ENCODE data around the gene ZNF296.
A peak's percentile ranks its signal among the peaks of the same experiment; 100 is the strongest.
"Not testable (repeated sequence)": the region's sequence is repeated elsewhere in the genome, so short reads cannot be mapped to it uniquely, and the experiment has no call there.

Gene ZNF296

GRCh38 chr19:45076029-45076850 lies at the start of gene ZNF296:
Gene ZNF296, minus strand, starts transcription at chr19:45076478. Its CDS starts 105 bp downstream, at chr19:45076373.
- peak; percentile 86 for DNase-seq (ENCODE audit: low read depth)

GRCh38 chr19:45125360-45125759 lies 49.1 kb upstream of the ZNF296 start:
- no peak for DNase-seq (ENCODE audit: low read depth)

- DNase-seq (ENCODE audit: low read depth) = no peak
Measured at GRCh38 chr19:45124021-45124420, 47.7 kb upstream of the ZNF296 start.

- no peak for DNase-seq (ENCODE audit: low read depth)
Measured at GRCh38 chr19:45123440-45123850, 47.2 kb upstream of the ZNF296 start.

GRCh38 chr19:45122832-45123231 lies 46.6 kb upstream of the ZNF296 start:
- no peak for DNase-seq (ENCODE audit: low read depth)

GRCh38 chr19:45121827-45122345 lies 45.6 kb upstream of the ZNF296 start:
- DNase-seq (ENCODE audit: low read depth) = no peak

- DNase-seq (ENCODE audit: low read depth) = no peak
Measured at GRCh38 chr19:45119582-45119981, 43.3 kb upstream of the ZNF296 start.

GRCh38 chr19:45118591-45119355 lies 42.5 kb upstream of the ZNF296 start:
- DNase-seq (ENCODE audit: low read depth) = not testable (repeated sequence)

- no peak for DNase-seq (ENCODE audit: low read depth)
Measured at GRCh38 chr19:45118106-45118505, 41.8 kb upstream of the ZNF296 start.

GRCh38 chr19:45117671-45118070 lies 41.4 kb upstream of the ZNF296 start:
- no peak for DNase-seq (ENCODE audit: low read depth)

- peak; percentile 69 for DNase-seq (ENCODE audit: low read depth)
Measured at GRCh38 chr19:45117167-45117594, 40.9 kb upstream of the ZNF296 start.

- DNase-seq (ENCODE audit: low read depth) = no peak
Measured at GRCh38 chr19:45115809-45116615, 39.7 kb upstream of the ZNF296 start.

GRCh38 chr19:45114116-45114515 lies 37.8 kb upstream of the ZNF296 start:
- no peak for DNase-seq (ENCODE audit: low read depth)

- DNase-seq (ENCODE audit: low read depth) = no peak
Measured at GRCh38 chr19:45113628-45114027, 37.4 kb upstream of the ZNF296 start.

- DNase-seq (ENCODE audit: low read depth) = no peak
Measured at GRCh38 chr19:45112111-45112827, 36.0 kb upstream of the ZNF296 start.

GRCh38 chr19:45110851-45111266 lies 34.6 kb upstream of the ZNF296 start:
- DNase-seq (ENCODE audit: low read depth) = no peak

GRCh38 chr19:45107621-45108150 lies 31.4 kb upstream of the ZNF296 start:
- no peak for DNase-seq (ENCODE audit: low read depth)

- not testable (repeated sequence) for DNase-seq (ENCODE audit: low read depth)
Measured at GRCh38 chr19:45106363-45106762, 30.1 kb upstream of the ZNF296 start.

- no peak for DNase-seq (ENCODE audit: low read depth)
Measured at GRCh38 chr19:45104658-45105349, 28.5 kb upstream of the ZNF296 start.

GRCh38 chr19:45103508-45104319 lies 27.4 kb upstream of the ZNF296 start:
- DNase-seq (ENCODE audit: low read depth) = no peak
